H1 (cell line): Measurements from ENCODE around the gene SLC25A45. TPM values are rescaled to one million over a fixed set of nuclear protein-coding genes. Genes with fewer than 3 reads are reported as not detected.

Source experiments
- ATF2 ChIP-seq: IDR thresholded peaks from 2 replicates; pipeline ENCODE4 v1.6.1; 2012; ENCODE audit warnings: low read length, inconsistent platforms
- CBX5 ChIP-seq: fragments of 300-800, 300-1000 bp; sonication (generic); IDR thresholded peaks from 2 replicates; pipeline ENCODE4 v1.7.1; 2016; ENCODE audit warnings: antibody characterized with exemption, low read length, low read depth
- CHD1 ChIP-seq: IDR thresholded peaks from 2 replicates; pipeline ENCODE4 v1.6.1; 2012; ENCODE audit warnings: low read depth, low read length, improper control_type of control experiment
- CHD2 ChIP-seq: IDR thresholded peaks from 2 replicates; pipeline ENCODE4 v1.6.1; 2012; ENCODE audit warnings: low read length, improper control_type of control experiment
- CHD7 ChIP-seq: fragments of 300-600 bp; sonication (generic); IDR thresholded peaks from 2 replicates; pipeline ENCODE4 v1.7.1; 2012; ENCODE audit warnings: low read length, moderate library complexity, mild to moderate bottlenecking, inconsistent platforms; ENCODE audit not compliant: insufficient replicate concordance
- GTF2F1 ChIP-seq: IDR thresholded peaks from 2 replicates; pipeline ENCODE4 v1.6.1; 2012; ENCODE audit warnings: low read depth, low read length, improper control_type of control experiment, borderline replicate concordance
- KDM1A ChIP-seq: fragments of 200-600, 300-600 bp; sonication (generic); IDR thresholded peaks from 2 replicates; pipeline ENCODE4 v1.7.1; 2016; ENCODE audit warnings: mild to moderate bottlenecking, low read length, borderline replicate concordance
- POLR2A ChIP-seq, 2 experiments: IDR thresholded peaks; 1 replicate in 1 of 2; 2 replicates in 1 of 2; pipeline ENCODE4 v1.6.1; 2011; ENCODE audit warnings: low read depth in 2 of 2, low read length in 2 of 2, mild to moderate bottlenecking in 2 of 2; ENCODE audit errors: control extremely low read depth in 1 of 2
- SIX5 ChIP-seq: IDR thresholded peaks from 2 replicates; pipeline ENCODE4 v1.6.1; 2011; ENCODE audit warnings: mild to moderate bottlenecking, low read depth, low read length
- SP4 ChIP-seq: IDR thresholded peaks from 2 replicates; pipeline ENCODE4 v1.6.1; 2012; ENCODE audit warnings: low read length, inconsistent platforms
- ZNF274 ChIP-seq: IDR thresholded peaks from 2 replicates; pipeline ENCODE4 v1.7.0; 2012; ENCODE audit warnings: low read length, borderline replicate concordance; ENCODE audit errors: extremely low read depth
- polyA plus RNA-seq, 7 experiments: library from polyadenylated mRNA; depleted of rRNA in 3 of 7; stranded (reverse) in 5 of 7; unstranded in 2 of 7; fragments of >200 nt in 5 of 7; fragments of 200-250 nt in 2 of 7; gene quantifications; 1 replicate in 5 of 7; 2 replicates in 1 of 7; 4 replicates in 1 of 7; pipeline versions ENCODE4 v1.2.1 to v1.2.3, GENCODE V29; 2011 to 2013; ENCODE audit warnings: missing spikeins in 2 of 7, mixed read lengths in 2 of 7
- total RNA-seq: library from RNA; stranded (reverse); fragmentation: NEBNext Ultra II Directional; extraction: Animal tissue kit (Norgen Biotek cat#: 25700); gene quantifications from 2 replicates; pipeline ENCODE4 v1.2.1, GENCODE V29; 2021

SLC25A45 gene
- total and polyA plus RNA-seq, 2 of the 8 experiments (the other 6 are each of a cell fraction or from before 2014, with no cell fraction given): 0.54 to 0.59 TPM

DNA sequence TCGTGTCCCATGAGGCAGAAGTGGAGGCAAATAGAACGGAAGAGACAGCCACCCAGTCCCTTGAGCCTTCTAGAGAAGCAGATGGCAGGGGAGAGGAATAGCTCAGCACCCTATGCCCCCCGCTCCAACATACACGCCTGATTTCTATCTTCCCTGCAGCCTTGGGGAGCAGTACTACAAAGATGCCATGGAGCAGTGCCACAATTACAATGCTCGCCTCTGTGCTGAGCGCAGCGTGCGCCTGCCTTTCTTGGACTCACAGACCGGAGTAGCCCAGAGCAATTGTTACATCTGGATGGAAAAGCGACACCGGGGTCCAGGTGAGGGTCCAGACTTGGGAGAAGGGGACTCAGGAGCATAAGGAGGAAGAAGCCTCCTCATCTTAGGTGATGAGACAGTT lies 42.2 kb downstream of the SLC25A45 start (continued):
- TF ChIP-seq CHD7 (no peak), KDM1A (no peak), GTF2F1 (no peak), SP4 (no peak), ZNF274 (no peak), SIX5 (no peak), CBX5 (no peak), CHD2 (no peak), CHD1 (no peak), ATF2 (no peak), POLR2A (IDR thresholded peaks at IDR 0.05; ENCODE audit: control extremely low read depth in 1 of 2, low read depth in 2 of 2, low read length in 2 of 2) (no peak)
